Measurements from ENCODE around the gene HHAT.

- TF ChIP-seq CTCF (IDR thresholded peaks at IDR 0.05 in 4 of 5, conservative IDR thresholded peaks at IDR 0.05 in 1 of 5) (no peak), POLR2A (IDR thresholded peaks at IDR 0.05) (no peak)
Measured at GRCh38 chr1:210340841-210341240, 12.1 kb downstream of the HHAT start.

Data from gastrocnemius medialis (tissue), 4 donors.